Suppressor macrophage treated with lipopolysaccharide for 4 hours (primary cell): Measurements from ENCODE around the gene PLIN1.

Experiments
- DNase-seq: peaks from one replicate; pipeline ENCODE4 v3.0.0-alpha.2; 2020

Gene PLIN1

GRCh38 chr15:89671687-89672086 is 7.5 kb downstream of the PLIN1 start:
- DNase-seq, result no peak

- DNase-seq, result no peak
These were observed 8.1 kb downstream of the PLIN1 start for GRCh38 chr15:89670971-89671560.

GRCh38 chr15:89669941-89670340 is 9.2 kb downstream of the PLIN1 start:
- no peak for DNase-seq

- no peak for DNase-seq
These were observed 9.8 kb downstream of the PLIN1 start for GRCh38 chr15:89669309-89669865.

- no peak for DNase-seq
These were observed 11.0 kb downstream of the PLIN1 start for GRCh38 chr15:89668171-89668570.

- no peak for DNase-seq
These were observed 11.5 kb downstream of the PLIN1 start for GRCh38 chr15:89667706-89667960.

GRCh38 chr15:89666858-89667705 is 12.1 kb downstream of the PLIN1 start:
- DNase-seq, result no peak

GRCh38 chr15:89666184-89666857 is 12.8 kb downstream of the PLIN1 start:
- DNase-seq, result no peak

- peak; percentile 58 for DNase-seq
These were observed 13.6 kb downstream of the PLIN1 start for GRCh38 chr15:89665449-89666181.

GRCh38 chr15:89664441-89665350 is 14.5 kb downstream of the PLIN1 start:
- DNase-seq, result no peak

- DNase-seq, result no peak
These were observed 16.1 kb downstream of the PLIN1 start for GRCh38 chr15:89662893-89663626.

- no peak for DNase-seq
These were observed 18.6 kb downstream of the PLIN1 start for GRCh38 chr15:89660556-89660955.

GRCh38 chr15:89659295-89659694 is 19.9 kb downstream of the PLIN1 start:
- DNase-seq, result no peak

GRCh38 chr15:89657686-89658200 is 21.4 kb downstream of the PLIN1 start:
- no peak for DNase-seq

- DNase-seq, result no peak
These were observed 22.9 kb downstream of the PLIN1 start for GRCh38 chr15:89656116-89656815.

GRCh38 chr15:89654847-89655805 is 24.0 kb downstream of the PLIN1 start, which contains the start of gene KIF7:
Gene KIF7 (minus strand): TSS chr15:89655467. CDS start chr15:89652930, 2,537 bp downstream.
- DNase-seq, result peak; percentile 11

- no peak for DNase-seq
These were observed 24.8 kb downstream of the PLIN1 start for GRCh38 chr15:89654301-89654761.

GRCh38 chr15:89653578-89653977 is 25.6 kb downstream of the PLIN1 start:
- no peak for DNase-seq

GRCh38 chr15:89652666-89653065 is 26.5 kb downstream of the PLIN1 start:
- DNase-seq, result no peak
